Muscle layer of duodenum (tissue), 2 donors: ENCODE data around the gene ADCY3.

ENCODE experiments used
- H3K27ac ChIP-seq: one replicate; pipeline ENCODE4 v1.7.0; 2013; ENCODE audit warnings: mild to moderate bottlenecking, low read length
- H3K27me3 ChIP-seq: one replicate; pipeline ENCODE4 v1.7.0; 2013; ENCODE audit warnings: low read depth, mild to moderate bottlenecking, control low read depth, low read length
- H3K36me3 ChIP-seq, 2 donors: one replicate each; pipeline ENCODE4 v1.7.0; 2013; ENCODE audit warnings: low read length in 2 of 2, control low read depth in 1 of 2, mild to moderate bottlenecking in 1 of 2; ENCODE audit not compliant: insufficient read depth in 2 of 2, control insufficient read depth in 1 of 2
- H3K4me1 ChIP-seq, 2 donors: one replicate each; pipeline ENCODE4 v1.7.0; 2013; ENCODE audit warnings: low read length in 2 of 2, mild to moderate bottlenecking in 2 of 2, control low read depth in 1 of 2, moderate library complexity in 1 of 2; ENCODE audit not compliant: insufficient read depth in 2 of 2, control insufficient read depth in 1 of 2
- H3K4me3 ChIP-seq, 2 donors: one replicate each; pipeline ENCODE4 v1.7.0; 2013; ENCODE audit warnings: low read length in 2 of 2, low read depth in 1 of 2, mild to moderate bottlenecking in 1 of 2
- H3K9me3 ChIP-seq, 2 donors: one replicate each; pipeline ENCODE4 v1.7.0; 2013; ENCODE audit warnings: low read length in 2 of 2, control low read depth in 1 of 2, mild to moderate bottlenecking in 1 of 2; ENCODE audit not compliant: control insufficient read depth in 1 of 2
- donor health status: healthy.

ADCY3 gene

GRCh38 chr2:24903161-24904103 is 16.6 kb downstream of the ADCY3 start:
- Histone ChIP-seq H3K27me3 (no peaks in the 10 kb centered on the region), H3K36me3 (no peaks in the 10 kb centered on the region), H3K4me1 (no peaks in the 10 kb centered on the region), H3K9me3 (no peaks in the 10 kb centered on the region), H3K4me3 (no peak overlapping the region), H3K27ac (no peak overlapping the region)

GRCh38 chr2:24899361-24899910 is 20.6 kb downstream of the ADCY3 start:
- H3K9me3 ChIP-seq = no peaks in the 10 kb centered on the region
- H3K4me3 ChIP-seq = no peak overlapping the region
- no peak overlapping the region for H3K27ac ChIP-seq
- no peaks in the 10 kb centered on the region for H3K4me1 ChIP-seq
- H3K27me3 ChIP-seq = no peaks in the 10 kb centered on the region
- no peaks in the 10 kb centered on the region for H3K36me3 ChIP-seq

GRCh38 chr2:24898122-24899109 is 21.6 kb downstream of the ADCY3 start:
- H3K36me3 ChIP-seq = no peaks in the 10 kb centered on the region
- no peak overlapping the region for H3K27ac ChIP-seq
- H3K9me3 ChIP-seq = no peaks in the 10 kb centered on the region
- H3K27me3 ChIP-seq = no peaks in the 10 kb centered on the region
- no peak overlapping the region for H3K4me3 ChIP-seq
- no peaks in the 10 kb centered on the region for H3K4me1 ChIP-seq

GRCh38 chr2:24894750-24895149 is 25.3 kb downstream of the ADCY3 start:
- Histone ChIP-seq H3K36me3 (no peaks in the 10 kb centered on the region), H3K27me3 (no peaks in the 10 kb centered on the region), H3K4me1 (no peaks in the 10 kb centered on the region), H3K4me3 (no peak overlapping the region), H3K27ac (no peak overlapping the region), H3K9me3 (peaks cover 0 to 5% of the 10 kb centered on the region in 2 donors)

GRCh38 chr2:24893934-24894333 is 26.1 kb downstream of the ADCY3 start:
- Histone ChIP-seq H3K27me3 (no peaks in the 10 kb centered on the region), H3K4me3 (no peak overlapping the region), H3K9me3 (peaks cover 0 to 5% of the 10 kb centered on the region in 2 donors), H3K4me1 (no peaks in the 10 kb centered on the region), H3K27ac (no peak overlapping the region), H3K36me3 (no peaks in the 10 kb centered on the region)

GRCh38 chr2:24892928-24893327 is 27.1 kb downstream of the ADCY3 start:
- Histone ChIP-seq H3K27ac (no peak overlapping the region), H3K27me3 (no peaks in the 10 kb centered on the region), H3K9me3 (peaks cover 0 to 5% of the 10 kb centered on the region in 2 donors), H3K4me1 (no peaks in the 10 kb centered on the region), H3K4me3 (no peak overlapping the region), H3K36me3 (no peaks in the 10 kb centered on the region)

- H3K9me3 ChIP-seq = peaks cover 0 to 5% of the 10 kb centered on the region in 2 donors
- no peak overlapping the region for H3K4me3 ChIP-seq
- H3K36me3 ChIP-seq = no peaks in the 10 kb centered on the region
- H3K27me3 ChIP-seq = no peaks in the 10 kb centered on the region
- H3K27ac ChIP-seq = no peak overlapping the region
- peaks cover 0 to 3% of the 10 kb centered on the region in 2 donors for H3K4me1 ChIP-seq
These were observed 28.8 kb downstream of the ADCY3 start for GRCh38 chr2:24891201-24891600.

GRCh38 chr2:24889221-24889620 is 30.8 kb downstream of the ADCY3 start:
- H3K9me3 ChIP-seq = peaks cover 0 to 5% of the 10 kb centered on the region in 2 donors
- no peaks in the 10 kb centered on the region for H3K27me3 ChIP-seq
- no peaks in the 10 kb centered on the region for H3K36me3 ChIP-seq
- H3K4me1 ChIP-seq = peaks cover 0 to 3% of the 10 kb centered on the region in 2 donors
- no peak overlapping the region for H3K27ac ChIP-seq
- no peak overlapping the region for H3K4me3 ChIP-seq

GRCh38 chr2:24888177-24888576 is 31.9 kb downstream of the ADCY3 start:
- no peak overlapping the region for H3K27ac ChIP-seq
- H3K4me3 ChIP-seq = no peak overlapping the region
- H3K9me3 ChIP-seq = peaks cover 0 to 5% of the 10 kb centered on the region in 2 donors
- H3K4me1 ChIP-seq = peaks cover 0 to 3% of the 10 kb centered on the region in 2 donors
- H3K27me3 ChIP-seq = no peaks in the 10 kb centered on the region
- H3K36me3 ChIP-seq = no peaks in the 10 kb centered on the region

- Histone ChIP-seq H3K27ac (no peak overlapping the region), H3K27me3 (no peaks in the 10 kb centered on the region)
These were observed 32.6 kb downstream of the ADCY3 start for GRCh38 chr2:24887307-24887874.

More at GRCh38 chr2:24887307-24887874, 32.6 kb downstream of the ADCY3 start:
- Histone ChIP-seq H3K4me3 (no peak overlapping the region), H3K4me1 (peaks cover 0 to 3% of the 10 kb centered on the region in 2 donors), H3K36me3 (no peaks in the 10 kb centered on the region), H3K9me3 (peaks cover 0 to 5% of the 10 kb centered on the region in 2 donors)
